Thoracic aorta (tissue), 2 donors: ENCODE data around the gene SFXN2. TPM values are rescaled to one million over a fixed set of nuclear protein-coding genes. Genes with fewer than 3 reads are reported as not detected.
A peak's percentile ranks its signal among the peaks of the same experiment; 100 is the strongest.

Source experiments
- ATAC-seq: fragments of 150-250 bp; one replicate; pipeline ENCODE4 v1.8.0; 2017; ENCODE audit warnings: low read depth; ENCODE audit not compliant: insufficient number of reproducible peaks, low FRiP score
- DNase-seq: peaks from one replicate; pipeline ENCODE4 v3.0.0-alpha.2; 2020; ENCODE audit warnings: low spot score
- H3K27ac ChIP-seq, 2 donors: fragments of 200-600 bp; sonication (generic); 1 replicate in 1 of 2; 2 replicates in 1 of 2; pipeline ENCODE4 v1.5.1; 2016; ENCODE audit warnings: mild to moderate bottlenecking in 2 of 2, moderate library complexity in 2 of 2
- H3K27me3 ChIP-seq: fragments of 200-600 bp; sonication (generic); replicated peaks from 2 replicates; pipeline ENCODE4 v1.6.0; 2016; ENCODE audit warnings: mild to moderate bottlenecking; ENCODE audit not compliant: insufficient read depth
- H3K36me3 ChIP-seq: fragments of 200-600 bp; sonication (generic); one replicate; pipeline ENCODE4 v1.5.1; 2016
- H3K4me1 ChIP-seq, 2 donors: fragments of 200-600 bp; sonication (generic); 1 replicate in 1 of 2; 2 replicates in 1 of 2; pipeline versions ENCODE4 v1.5.1 to v1.6.0; 2016; ENCODE audit warnings: low read depth in 2 of 2, mild to moderate bottlenecking in 1 of 2; ENCODE audit not compliant: control insufficient read depth in 1 of 2
- H3K4me3 ChIP-seq: fragments of 200-600 bp; sonication (generic); 2 replicates; pipeline ENCODE4 v1.5.1; 2016; ENCODE audit warnings: mild to moderate bottlenecking
- H3K9me3 ChIP-seq: fragments of 200-600 bp; sonication (generic); 2 replicates; pipeline ENCODE4 v1.5.1; 2016
- CTCF ChIP-seq: fragments of 200-600 bp; sonication (generic); IDR thresholded peaks from one replicate; pipeline ENCODE4 v1.5.1; 2019; ENCODE audit warnings: antibody characterized with exemption
- total RNA-seq, 2 donors: library from RNA; depleted of rRNA; stranded (reverse); fragments of >200 nt; gene quantifications; one replicate each; pipeline versions ENCODE4 v1.1.0 to v1.2.3, GENCODE V29; 2016

SFXN2 gene
- total RNA-seq, 2 donors from 2014 or later, result 1.6 to 18.3 TPM

GRCh38 chr10:102727037-102727818 lies 12.8 kb downstream of the SFXN2 start:
- TF ChIP-seq CTCF, result no peak
- DNase-seq, result no peak
- Histone ChIP-seq H3K4me3 (no peak overlapping the region), H3K4me1 (no peaks in the 10 kb centered on the region), H3K36me3 (no peaks in the 10 kb centered on the region), H3K27ac (no peak overlapping the region), H3K27me3 (no peaks in the 10 kb centered on the region), H3K9me3 (no peaks in the 10 kb centered on the region)
- ATAC-seq, result no peak

- no peak for ATAC-seq
- peak; percentile 92 for TF ChIP-seq CTCF
- Histone ChIP-seq H3K9me3 (no peaks in the 10 kb centered on the region), H3K4me1 (no peaks in the 10 kb centered on the region), H3K27me3 (no peaks in the 10 kb centered on the region), H3K36me3 (no peaks in the 10 kb centered on the region), H3K4me3 (no peak overlapping the region), H3K27ac (no peak overlapping the region)
- DNase-seq, result peak; percentile 66
Observed at GRCh38 chr10:102729029-102730026, 14.9 kb downstream of the SFXN2 start.

GRCh38 chr10:102731222-102731800 lies 16.9 kb downstream of the SFXN2 start:
- Histone ChIP-seq H3K4me3 (no peak overlapping the region), H3K27ac (no peak overlapping the region), H3K4me1 (no peaks in the 10 kb centered on the region), H3K27me3 (no peaks in the 10 kb centered on the region), H3K36me3 (no peaks in the 10 kb centered on the region), H3K9me3 (no peaks in the 10 kb centered on the region)
- ATAC-seq (no peak), DNase-seq (no peak)
- no peak for TF ChIP-seq CTCF

GRCh38 chr10:102732661-102733060 lies 18.2 kb downstream of the SFXN2 start:
- no peak overlapping the region for H3K4me3 ChIP-seq
- no peaks in the 10 kb centered on the region for H3K27me3 ChIP-seq
- no peaks in the 10 kb centered on the region for H3K9me3 ChIP-seq
- H3K27ac ChIP-seq, result no peak overlapping the region
- no peaks in the 10 kb centered on the region for H3K36me3 ChIP-seq
- H3K4me1 ChIP-seq, result no peaks in the 10 kb centered on the region
- ATAC-seq, result no peak
- no peak for DNase-seq
- no peak for TF ChIP-seq CTCF
